Thyroid gland (tissue), 4 donors: ENCODE data around the gene EXOC3L1.

Experiments used
- POLR2A ChIP-seq, 2 donors: fragments of 450-650 bp; IDR thresholded peaks; one replicate each; pipeline ENCODE4 v1.6.1; 2017; ENCODE audit warnings: antibody characterized with exemption in 2 of 2, mild to moderate bottlenecking in 2 of 2, moderate library complexity in 1 of 2
- TF ChIP-seq, protein P1 (sequence below), 6 experiments: fragments of 200-600 bp in 3 of 6; fragments of 450-650 bp in 3 of 6; sonication (generic) in 3 of 6; IDR thresholded peaks; one replicate each; pipeline ENCODE4 v1.5.1; 2016 to 2019; ENCODE audit warnings: antibody characterized with exemption in 6 of 6, mild to moderate bottlenecking in 2 of 6, inconsistent platforms in 1 of 6, moderate library complexity in 1 of 6

DNA sequence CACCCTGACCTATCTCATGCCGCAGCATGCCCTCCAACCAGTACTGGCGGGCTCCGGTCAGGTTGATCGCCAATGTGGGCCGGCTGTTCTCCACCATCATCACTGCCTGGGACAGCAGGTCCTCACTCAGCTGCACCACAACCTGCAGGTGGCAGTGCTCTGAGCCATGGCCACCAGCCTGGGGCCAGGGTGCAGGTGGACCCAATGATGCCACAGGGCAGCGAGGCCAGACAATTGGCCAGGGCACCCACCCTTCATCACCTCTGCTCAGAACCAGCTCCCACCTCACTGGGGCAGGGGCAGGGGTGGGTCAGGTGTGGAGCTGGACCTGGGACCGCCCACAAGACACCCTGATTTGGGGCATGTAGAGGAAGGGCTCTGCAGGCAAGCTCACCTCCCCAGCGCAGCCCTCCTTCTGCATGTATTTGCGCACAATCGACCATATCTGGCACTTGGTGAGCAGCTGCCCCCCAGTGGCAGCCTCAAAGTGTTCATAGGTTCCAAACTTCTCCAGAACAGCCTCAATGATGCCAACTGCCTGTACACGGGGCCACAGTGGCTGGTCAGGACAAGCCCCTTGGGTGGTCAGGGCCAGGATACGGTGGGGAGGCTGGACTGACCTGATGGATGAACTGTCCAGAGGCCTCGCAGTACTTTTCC lies 10.4 kb downstream of the EXOC3L1 start:
- TF ChIP-seq, protein P1, sequence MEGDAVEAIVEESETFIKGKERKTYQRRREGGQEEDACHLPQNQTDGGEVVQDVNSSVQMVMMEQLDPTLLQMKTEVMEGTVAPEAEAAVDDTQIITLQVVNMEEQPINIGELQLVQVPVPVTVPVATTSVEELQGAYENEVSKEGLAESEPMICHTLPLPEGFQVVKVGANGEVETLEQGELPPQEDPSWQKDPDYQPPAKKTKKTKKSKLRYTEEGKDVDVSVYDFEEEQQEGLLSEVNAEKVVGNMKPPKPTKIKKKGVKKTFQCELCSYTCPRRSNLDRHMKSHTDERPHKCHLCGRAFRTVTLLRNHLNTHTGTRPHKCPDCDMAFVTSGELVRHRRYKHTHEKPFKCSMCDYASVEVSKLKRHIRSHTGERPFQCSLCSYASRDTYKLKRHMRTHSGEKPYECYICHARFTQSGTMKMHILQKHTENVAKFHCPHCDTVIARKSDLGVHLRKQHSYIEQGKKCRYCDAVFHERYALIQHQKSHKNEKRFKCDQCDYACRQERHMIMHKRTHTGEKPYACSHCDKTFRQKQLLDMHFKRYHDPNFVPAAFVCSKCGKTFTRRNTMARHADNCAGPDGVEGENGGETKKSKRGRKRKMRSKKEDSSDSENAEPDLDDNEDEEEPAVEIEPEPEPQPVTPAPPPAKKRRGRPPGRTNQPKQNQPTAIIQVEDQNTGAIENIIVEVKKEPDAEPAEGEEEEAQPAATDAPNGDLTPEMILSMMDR (IDR thresholded peaks at IDR 0.05): no peak
- TF ChIP-seq POLR2A (IDR thresholded peaks at IDR 0.05): no peak
